HL-60/S4 (cell line): ENCODE measurements around the gene ATRN.
"Not testable (repeated sequence)": the region's sequence is repeated elsewhere in the genome, so short reads cannot be mapped to it uniquely, and the experiment has no call there.

ENCODE experiments used
- in situ Hi-C: fragments of 300-500 bp; cut with MboI; formaldehyde crosslinking; loops from 2 replicates; pipeline ENCODE4 v1.14.3; 2022; ENCODE audit warnings: low sequenced_read_pairs

Gene ATRN

GRCh38 chr20:3465301-3465700 lies 5.5 kb upstream of the ATRN start:
- in situ Hi-C loops = no loop called here

GRCh38 chr20:3470208-3470626 lies 601 bp upstream of the ATRN start:
- in situ Hi-C loops = no loop called here

DNA sequence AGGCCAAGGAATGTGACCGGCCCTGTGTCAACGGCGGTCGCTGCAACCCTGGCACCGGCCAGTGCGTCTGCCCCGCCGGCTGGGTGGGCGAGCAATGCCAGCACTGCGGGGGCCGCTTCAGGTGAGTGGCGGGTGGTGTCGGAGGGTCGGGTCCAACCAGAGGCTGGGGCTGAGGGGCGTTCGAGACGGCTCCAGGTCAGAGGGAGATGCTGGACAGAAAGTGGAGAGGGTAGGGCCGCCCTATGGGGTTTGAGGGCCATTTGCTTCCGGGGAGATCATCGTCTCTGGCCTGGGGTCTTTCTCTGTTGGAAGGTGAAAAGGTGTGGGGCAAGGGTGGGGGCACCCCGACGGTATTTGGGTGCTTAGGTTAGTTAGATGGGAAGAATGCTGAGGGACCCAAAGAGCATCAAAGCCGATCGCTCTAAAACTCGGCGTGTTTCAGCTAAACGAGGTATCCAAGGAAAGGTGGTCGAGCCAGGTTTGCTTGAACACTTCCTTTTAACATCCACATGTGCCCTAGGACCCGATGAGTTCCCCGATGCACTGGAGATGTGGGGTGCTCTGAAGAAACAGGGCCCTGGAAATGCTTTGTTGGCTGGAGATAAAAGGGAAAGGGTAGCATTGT lies 691 bp downstream of the ATRN start:
- in situ Hi-C loops = no loop called here

DNA sequence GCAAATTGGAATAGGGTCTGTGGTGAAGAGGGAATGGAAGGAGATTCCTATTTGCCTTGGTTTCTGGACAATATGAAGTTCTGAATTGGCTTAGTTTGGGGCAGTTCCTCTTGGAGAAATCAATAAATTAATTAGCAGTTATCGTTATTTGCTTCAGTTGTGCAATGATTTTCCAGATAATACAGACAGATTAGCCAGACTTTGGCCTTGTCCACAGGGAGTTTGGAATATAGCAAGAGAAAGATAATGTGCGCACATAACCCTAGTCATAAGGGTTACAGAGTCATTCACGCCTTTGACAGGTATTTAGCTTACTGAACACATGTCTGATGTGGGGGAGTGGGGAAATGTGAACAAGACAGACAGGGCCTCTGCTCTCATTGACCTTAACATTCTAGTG lies 1.3 kb downstream of the ATRN start:
- in situ Hi-C loops = no loop called here

DNA sequence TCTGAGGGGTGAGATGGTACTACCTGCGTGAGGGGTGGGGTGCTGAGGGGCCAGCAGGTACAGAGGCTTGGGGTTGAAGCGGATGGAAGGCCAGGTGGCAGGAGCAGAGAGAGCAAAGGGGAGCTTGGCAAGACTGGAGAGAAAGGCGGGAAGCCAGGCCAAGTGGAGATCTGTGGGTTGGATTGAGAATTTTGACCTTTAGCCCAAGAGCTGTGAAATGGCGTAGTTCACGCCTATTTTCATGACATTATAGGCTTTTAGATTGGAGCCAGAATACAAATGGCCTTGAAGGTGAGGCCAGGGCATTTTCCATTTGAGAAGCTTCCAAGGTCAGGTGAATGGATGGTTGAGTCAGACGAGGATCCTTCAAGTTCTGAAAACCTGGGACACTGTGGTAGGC lies 2.5 kb downstream of the ATRN start:
- in situ Hi-C loops = no loop called here

DNA sequence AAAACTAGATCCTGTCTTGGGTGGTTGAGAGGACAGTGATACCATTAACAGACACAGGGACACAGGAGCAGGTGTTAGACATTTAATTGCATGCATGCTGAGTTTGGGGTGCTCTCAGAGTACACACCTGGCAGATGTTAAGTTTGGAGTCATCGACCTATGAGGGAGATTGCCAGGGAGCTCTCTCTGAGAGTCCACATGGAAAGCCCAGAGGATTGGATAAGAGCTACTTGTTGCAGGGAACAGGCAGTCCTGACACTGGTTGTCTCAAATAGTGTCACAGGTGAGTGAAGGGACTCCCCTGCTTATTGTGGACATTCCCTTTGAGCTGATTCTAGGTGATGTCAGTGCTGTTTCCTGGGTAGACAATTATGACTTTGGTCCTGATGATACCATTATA lies 3.1 kb downstream of the ATRN start:
- in situ Hi-C loops = no loop called here

- in situ Hi-C loops = not testable (repeated sequence)
Observed at GRCh38 chr20:3477003-3477860, 6.4 kb downstream of the ATRN start.

- in situ Hi-C loops = no loop called here
Observed at GRCh38 chr20:3477861-3478544, 7.2 kb downstream of the ATRN start.

DNA sequence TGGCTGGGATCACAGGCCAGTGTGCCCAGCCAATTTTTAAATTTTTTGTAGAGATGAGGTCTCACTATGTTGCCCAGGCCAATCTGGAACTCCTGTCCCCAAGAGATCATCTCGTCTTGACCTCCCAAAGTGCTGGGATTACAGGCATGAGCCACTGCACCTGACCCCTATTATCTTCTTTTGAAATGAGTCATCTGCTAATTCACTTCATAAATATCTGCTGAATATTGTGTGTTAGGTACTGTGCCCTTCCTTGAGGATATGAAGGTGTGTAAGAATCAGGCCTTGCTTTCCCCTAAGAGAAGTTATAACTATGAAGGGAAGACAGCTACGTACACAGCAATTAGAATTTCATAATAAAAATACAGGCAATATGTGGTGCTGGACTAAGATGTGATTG lies 8.2 kb downstream of the ATRN start:
- in situ Hi-C loops = no loop called here

DNA sequence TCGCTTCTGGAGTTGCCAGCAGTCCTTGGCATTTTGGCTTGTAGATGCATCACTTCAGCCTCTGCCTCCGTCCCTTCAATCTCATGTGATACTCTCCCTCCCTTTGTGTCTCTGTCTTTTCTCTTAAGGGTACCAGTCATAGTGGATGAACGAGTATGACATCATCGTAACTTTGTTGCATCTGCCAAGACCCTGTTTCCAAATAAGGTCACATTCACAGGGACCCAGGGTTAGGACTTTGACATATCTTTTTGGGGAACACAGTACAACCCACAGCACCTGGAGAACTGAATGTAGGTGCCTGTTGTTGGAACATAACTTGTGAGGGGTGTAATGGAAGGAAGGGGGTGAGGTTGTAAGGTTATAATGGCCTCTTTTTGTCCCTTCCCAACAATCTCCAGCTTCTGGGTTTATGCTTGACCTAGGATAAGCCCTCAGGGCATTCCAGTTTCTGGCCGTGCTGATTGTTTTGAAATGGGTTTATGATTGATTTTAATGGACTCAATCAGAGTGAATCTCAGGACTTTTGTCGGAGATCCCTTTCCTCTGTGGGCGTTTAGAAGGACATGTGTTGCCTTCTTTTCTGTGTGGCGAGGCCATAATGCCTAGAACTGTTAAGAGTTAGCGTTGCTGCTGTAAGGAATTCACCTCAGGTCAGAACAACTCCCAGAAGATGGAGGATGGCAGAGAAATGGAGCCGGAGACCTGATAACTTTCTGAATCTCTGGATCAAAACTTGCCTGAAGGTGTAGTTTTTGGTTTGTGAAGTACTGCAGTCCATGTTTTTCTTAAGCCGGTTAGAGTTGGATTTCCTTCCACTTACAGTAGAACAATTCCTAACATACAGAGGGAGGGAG lies 9.2 kb downstream of the ATRN start:
- in situ Hi-C loops = no loop called here

DNA sequence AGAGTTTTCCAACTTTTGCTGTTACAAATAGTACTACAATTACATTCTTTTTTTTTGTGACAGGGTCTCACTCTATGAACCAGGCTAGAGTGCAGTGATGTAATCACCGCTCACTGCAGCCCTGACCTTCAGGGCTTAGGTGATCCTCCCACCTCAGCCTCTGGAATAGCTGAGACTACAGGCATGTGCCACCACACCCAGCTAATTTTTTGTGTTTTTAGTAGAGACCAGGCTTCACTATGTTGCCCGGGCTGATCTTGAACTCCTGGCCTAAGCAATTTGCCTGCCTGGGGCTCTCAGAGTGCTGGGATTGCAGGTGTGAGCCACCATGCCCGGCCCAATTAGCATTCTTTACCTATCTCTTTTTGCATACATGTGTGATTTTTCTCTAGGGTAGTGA lies 12.5 kb downstream of the ATRN start:
- in situ Hi-C loops = no loop called here

DNA sequence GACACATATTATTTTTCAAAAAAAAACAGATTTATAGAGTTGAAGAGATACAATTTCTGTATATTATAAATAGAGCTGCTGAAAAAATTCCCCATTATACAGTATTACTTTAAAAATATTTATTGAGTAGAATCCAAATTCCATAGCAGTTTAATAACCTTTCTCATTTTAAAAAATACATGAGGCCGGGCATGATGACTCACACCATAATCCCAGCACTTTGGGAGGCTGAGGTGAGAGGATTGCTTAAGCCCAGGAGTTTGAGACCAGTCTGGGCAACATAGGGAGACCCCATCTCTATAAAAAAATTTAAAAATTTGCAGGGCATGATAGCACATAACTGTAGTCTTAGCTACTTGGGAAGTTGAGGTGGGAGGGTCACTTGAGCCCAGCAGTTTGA lies 13.0 kb downstream of the ATRN start:
- in situ Hi-C loops = no loop called here

DNA sequence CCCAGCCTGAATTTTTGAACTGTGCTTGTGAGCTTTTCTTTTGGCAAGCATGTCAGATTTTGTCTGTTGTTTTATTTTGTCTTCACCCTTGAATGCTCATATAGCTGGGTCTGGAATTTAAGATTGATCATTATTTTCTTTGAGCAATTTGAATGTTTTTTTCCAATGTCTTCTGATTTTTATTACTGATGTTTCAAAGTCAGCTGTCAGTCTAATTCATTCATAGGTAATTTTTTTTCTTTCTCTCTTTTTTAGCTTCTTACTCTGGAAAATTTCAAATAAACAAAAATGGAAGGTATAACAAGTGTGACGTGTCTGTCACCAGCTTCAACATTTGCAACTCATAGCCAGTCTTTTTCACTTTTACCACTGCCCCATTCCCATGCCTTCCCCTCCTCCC lies 15.1 kb downstream of the ATRN start:
- in situ Hi-C loops = no loop called here

DNA sequence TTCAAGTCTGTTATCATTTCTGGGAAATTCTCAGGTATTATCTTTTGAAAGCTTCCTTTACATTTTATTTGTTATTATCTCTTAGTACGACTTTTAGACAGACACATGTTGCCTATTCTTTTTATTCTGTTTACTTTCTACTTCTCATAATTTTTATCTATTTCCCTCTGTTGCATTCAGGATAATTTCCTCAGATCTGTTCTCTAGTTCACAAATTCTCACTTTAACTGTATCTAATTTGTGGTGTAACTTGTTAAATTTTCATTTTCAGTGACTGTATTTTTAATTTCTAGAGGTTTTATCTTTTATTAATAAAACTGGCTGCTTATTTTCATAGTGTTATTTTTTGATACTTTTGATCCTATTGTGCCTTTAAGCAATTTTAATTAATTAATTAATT lies 16.0 kb downstream of the ATRN start:
- in situ Hi-C loops = no loop called here

GRCh38 chr20:3492669-3493068 lies 21.9 kb downstream of the ATRN start:
- in situ Hi-C loops = no loop called here

- in situ Hi-C loops = no loop called here
Observed at GRCh38 chr20:3494218-3494617, 23.4 kb downstream of the ATRN start.

- in situ Hi-C loops = no loop called here
Observed at GRCh38 chr20:3502878-3503277, 32.1 kb downstream of the ATRN start.

GRCh38 chr20:3505148-3505547 lies 34.3 kb downstream of the ATRN start:
- in situ Hi-C loops = no loop called here

- in situ Hi-C loops = no loop called here
Observed at GRCh38 chr20:3509064-3509463, 38.2 kb downstream of the ATRN start.

DNA sequence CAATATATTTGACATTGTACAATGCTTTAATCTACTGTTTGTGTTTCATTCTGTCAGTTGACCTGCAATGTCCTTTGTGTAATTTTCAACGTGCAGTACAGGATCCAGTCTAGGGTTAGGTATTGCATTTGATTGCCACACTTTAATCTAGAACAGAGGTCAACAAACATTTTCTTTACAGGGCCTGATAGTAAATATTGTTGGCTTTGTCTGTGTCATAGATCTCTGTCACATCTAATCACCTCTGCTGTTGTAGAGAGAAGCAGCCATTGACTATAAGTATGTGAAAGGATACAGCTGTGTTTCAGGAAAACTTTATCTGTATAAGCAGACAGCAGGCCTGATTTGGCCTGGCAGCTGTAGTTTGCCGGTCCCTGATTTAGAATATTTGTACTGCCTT lies 39.3 kb downstream of the ATRN start:
- in situ Hi-C loops = no loop called here

- in situ Hi-C loops = not testable (repeated sequence)
Observed at GRCh38 chr20:3512239-3512638, 41.4 kb downstream of the ATRN start.
